PC-9 (cell line): ENCODE measurements around the gene NUP210.

Experiments
- CTCF ChIP-seq: fragments of 200-600 bp; sonication (generic); conservative IDR thresholded peaks from 2 replicates; pipeline ENCODE4 v1.6.1; 2017; ENCODE audit warnings: mixed run types, antibody characterized with exemption, mild to moderate bottlenecking, moderate library complexity
- EZH2 ChIP-seq: fragments of 200-600 bp; sonication (generic); IDR thresholded peaks from 2 replicates; pipeline ENCODE4 v1.8.0; 2017; ENCODE audit warnings: antibody characterized with exemption, low read depth

DNA sequence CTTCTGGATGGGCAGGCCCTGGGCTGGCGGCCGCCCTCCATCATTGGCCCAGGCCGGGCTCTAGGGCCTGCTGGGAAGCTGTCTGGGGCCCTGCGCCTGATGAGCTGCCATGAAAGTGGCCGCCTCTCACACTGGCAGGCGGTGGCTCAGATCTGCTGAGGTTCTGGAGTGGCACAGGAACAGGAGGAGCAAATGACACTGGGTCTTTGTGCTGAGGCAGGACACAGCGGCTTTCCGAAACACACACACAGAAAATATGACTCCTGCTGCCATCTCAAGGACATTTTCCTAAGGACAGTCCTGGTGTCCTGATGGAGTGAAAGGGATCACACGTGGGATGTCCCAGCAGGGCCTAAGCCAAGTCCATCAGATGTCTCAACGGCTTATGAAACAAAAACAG lies 103.5 kb downstream of the NUP210 start:
- TF ChIP-seq CTCF (no peak), EZH2 (no peak)
